Measurements from ENCODE around the gene ATRX.

DNA sequence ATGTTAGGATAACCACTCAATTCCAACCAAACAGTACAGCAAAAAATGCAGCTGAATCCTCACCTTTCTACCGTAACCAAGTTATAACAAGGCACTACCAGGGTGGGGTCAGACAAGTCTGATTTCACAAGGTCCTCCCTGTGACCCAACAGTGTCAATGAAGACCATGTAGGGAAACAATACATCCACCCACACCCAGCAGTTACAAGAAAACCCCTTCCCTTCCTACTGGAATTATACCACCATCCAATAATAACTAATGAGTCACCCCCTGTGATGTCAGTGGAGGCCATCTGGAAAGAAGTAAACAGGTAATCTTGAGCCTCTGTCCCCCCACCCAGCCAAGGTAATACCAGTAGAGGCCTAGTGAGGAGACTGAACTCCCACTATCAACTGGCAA lies 221.2 kb downstream of the ATRX start:
- TF ChIP-seq, protein P1, sequence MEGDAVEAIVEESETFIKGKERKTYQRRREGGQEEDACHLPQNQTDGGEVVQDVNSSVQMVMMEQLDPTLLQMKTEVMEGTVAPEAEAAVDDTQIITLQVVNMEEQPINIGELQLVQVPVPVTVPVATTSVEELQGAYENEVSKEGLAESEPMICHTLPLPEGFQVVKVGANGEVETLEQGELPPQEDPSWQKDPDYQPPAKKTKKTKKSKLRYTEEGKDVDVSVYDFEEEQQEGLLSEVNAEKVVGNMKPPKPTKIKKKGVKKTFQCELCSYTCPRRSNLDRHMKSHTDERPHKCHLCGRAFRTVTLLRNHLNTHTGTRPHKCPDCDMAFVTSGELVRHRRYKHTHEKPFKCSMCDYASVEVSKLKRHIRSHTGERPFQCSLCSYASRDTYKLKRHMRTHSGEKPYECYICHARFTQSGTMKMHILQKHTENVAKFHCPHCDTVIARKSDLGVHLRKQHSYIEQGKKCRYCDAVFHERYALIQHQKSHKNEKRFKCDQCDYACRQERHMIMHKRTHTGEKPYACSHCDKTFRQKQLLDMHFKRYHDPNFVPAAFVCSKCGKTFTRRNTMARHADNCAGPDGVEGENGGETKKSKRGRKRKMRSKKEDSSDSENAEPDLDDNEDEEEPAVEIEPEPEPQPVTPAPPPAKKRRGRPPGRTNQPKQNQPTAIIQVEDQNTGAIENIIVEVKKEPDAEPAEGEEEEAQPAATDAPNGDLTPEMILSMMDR (IDR thresholded peaks at IDR 0.05; ENCODE audit: insufficient read depth, low read length), result no peak
- TF ChIP-seq GABPA (IDR thresholded peaks at IDR 0.05; ENCODE audit: low read depth) (no peak), POLR2AphosphoS5 (IDR thresholded peaks at IDR 0.05; ENCODE audit: low read depth) (no peak), SPI1 (IDR thresholded peaks at IDR 0.05; ENCODE audit: borderline replicate concordance, low read depth) (no peak)
- TF ChIP-seq, protein P2, sequence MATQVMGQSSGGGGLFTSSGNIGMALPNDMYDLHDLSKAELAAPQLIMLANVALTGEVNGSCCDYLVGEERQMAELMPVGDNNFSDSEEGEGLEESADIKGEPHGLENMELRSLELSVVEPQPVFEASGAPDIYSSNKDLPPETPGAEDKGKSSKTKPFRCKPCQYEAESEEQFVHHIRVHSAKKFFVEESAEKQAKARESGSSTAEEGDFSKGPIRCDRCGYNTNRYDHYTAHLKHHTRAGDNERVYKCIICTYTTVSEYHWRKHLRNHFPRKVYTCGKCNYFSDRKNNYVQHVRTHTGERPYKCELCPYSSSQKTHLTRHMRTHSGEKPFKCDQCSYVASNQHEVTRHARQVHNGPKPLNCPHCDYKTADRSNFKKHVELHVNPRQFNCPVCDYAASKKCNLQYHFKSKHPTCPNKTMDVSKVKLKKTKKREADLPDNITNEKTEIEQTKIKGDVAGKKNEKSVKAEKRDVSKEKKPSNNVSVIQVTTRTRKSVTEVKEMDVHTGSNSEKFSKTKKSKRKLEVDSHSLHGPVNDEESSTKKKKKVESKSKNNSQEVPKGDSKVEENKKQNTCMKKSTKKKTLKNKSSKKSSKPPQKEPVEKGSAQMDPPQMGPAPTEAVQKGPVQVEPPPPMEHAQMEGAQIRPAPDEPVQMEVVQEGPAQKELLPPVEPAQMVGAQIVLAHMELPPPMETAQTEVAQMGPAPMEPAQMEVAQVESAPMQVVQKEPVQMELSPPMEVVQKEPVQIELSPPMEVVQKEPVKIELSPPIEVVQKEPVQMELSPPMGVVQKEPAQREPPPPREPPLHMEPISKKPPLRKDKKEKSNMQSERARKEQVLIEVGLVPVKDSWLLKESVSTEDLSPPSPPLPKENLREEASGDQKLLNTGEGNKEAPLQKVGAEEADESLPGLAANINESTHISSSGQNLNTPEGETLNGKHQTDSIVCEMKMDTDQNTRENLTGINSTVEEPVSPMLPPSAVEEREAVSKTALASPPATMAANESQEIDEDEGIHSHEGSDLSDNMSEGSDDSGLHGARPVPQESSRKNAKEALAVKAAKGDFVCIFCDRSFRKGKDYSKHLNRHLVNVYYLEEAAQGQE (IDR thresholded peaks at IDR 0.05; ENCODE audit: insufficient replicate concordance, low read depth), result no peak

All from HL-60 (cell line).